GM12878 (cell line): ENCODE data around the gene ZNF423. TPM values are rescaled to one million over a fixed set of nuclear protein-coding genes. Genes with fewer than 3 reads are reported as not detected.

Source experiments
- ATAC-seq: fragments of 200-7000 bp; cut with Tn5 transposase; 3 replicates; pipeline ENCODE4 v1.9.1; 2020; ENCODE audit warnings: mild to moderate bottlenecking, moderate library complexity
- BruUV-seq: library from RNA; stranded (reverse); fragments of 400-500 nt; replicated peaks from 2 replicates; lab custom pipeline; 2021; lab: Mats Ljungman, UMichigan
- CTCF ChIA-PET: fragments of 300-600 bp; sonication (Branson Sonifier 250); formaldehyde crosslinking; extraction: SDS; loops from one replicate; lab custom pipeline; 2021; ENCODE audit warnings: inconsistent platforms; lab: Yijun Ruan, JAX
- POLR2A ChIA-PET: fragments of 350-600 bp; formaldehyde crosslinking; extraction: SDS; loops from one replicate; lab custom pipeline; 2021; ENCODE audit warnings: inconsistent platforms; lab: Charles Lee
- RAD21 ChIA-PET: fragments of 300-600 bp; sonication (Branson Sonifier 250); formaldehyde crosslinking; loops from one replicate; lab custom pipeline; 2023; ENCODE audit warnings: antibody characterized with exemption; ENCODE audit not compliant: unreplicated experiment; lab: Charles Lee
- SMC1A ChIA-PET: fragments of 300-600 bp; sonication (Branson Sonifier 250); formaldehyde crosslinking; loops from one replicate; lab custom pipeline; 2023; ENCODE audit not compliant: unreplicated experiment, uncharacterized antibody; lab: Charles Lee
- DNase-seq: peaks from one replicate; pipeline ENCODE4 v3.0.0-alpha.2; 2011; ENCODE audit warnings: low read depth, low spot score
- FAIRE-seq: peaks from 3 replicates; lab custom pipeline; 2011; peaks lifted over from hg19 to GRCh38; lab: Jason Lieb, UNC
- H2AFZ ChIP-seq: 2 replicates; pipeline ENCODE4 v1.6.0; 2011; ENCODE audit warnings: low read depth, low read length, control low read depth; ENCODE audit not compliant: control insufficient read depth
- H3K27ac ChIP-seq: 2 replicates; pipeline ENCODE4 v1.5.1; 2011; ENCODE audit warnings: control low read depth; ENCODE audit not compliant: control insufficient read depth, insufficient read depth
- H3K27me3 ChIP-seq, 2 experiments: replicated peaks in 1 of 2; 2 replicates each; pipeline versions ENCODE4 v1.6.0 to v1.6.1; 2011; ENCODE audit warnings: low read length in 1 of 2; ENCODE audit not compliant: control insufficient read depth in 2 of 2, insufficient read depth in 2 of 2
- H3K36me3 ChIP-seq, 2 experiments: 2 replicates each; pipeline ENCODE4 v1.5.1; 2011; ENCODE audit warnings: low read length in 1 of 2; ENCODE audit not compliant: control insufficient read depth in 2 of 2, insufficient read depth in 2 of 2
- H3K4me1 ChIP-seq: 2 replicates; pipeline ENCODE4 v1.6.1; 2011; ENCODE audit warnings: mild to moderate bottlenecking, low read length, moderate library complexity, mixed read lengths; ENCODE audit not compliant: control insufficient read depth, insufficient read depth
- H3K4me2 ChIP-seq: 2 replicates; pipeline ENCODE4 v1.6.0; 2011; ENCODE audit warnings: control low read depth; ENCODE audit not compliant: control insufficient read depth, insufficient read depth
- H3K4me3 ChIP-seq: fragments of 200-600 bp; sonication (generic); 2 replicates; pipeline ENCODE4 v1.5.1; 2016
- H3K79me2 ChIP-seq: 2 replicates; pipeline ENCODE4 v1.6.0; 2011; ENCODE audit warnings: low read length; ENCODE audit not compliant: control insufficient read depth, insufficient read depth
- H3K9ac ChIP-seq: 2 replicates; pipeline ENCODE4 v1.8.0; 2011; ENCODE audit warnings: low read length, control low read depth, mixed read lengths; ENCODE audit not compliant: control insufficient read depth, insufficient read depth
- H3K9me3 ChIP-seq: replicated peaks from 3 replicates; pipeline ENCODE4 v1.5.1; 2011; ENCODE audit warnings: mild to moderate bottlenecking, low read length; ENCODE audit not compliant: control insufficient read depth, insufficient read depth
- H4K20me1 ChIP-seq: 2 replicates; pipeline ENCODE4 v1.6.0; 2011; ENCODE audit not compliant: control insufficient read depth, insufficient read depth
- BCL11A ChIP-seq: IDR thresholded peaks from 2 replicates; pipeline ENCODE4 v1.6.1; 2011; ENCODE audit warnings: low read depth, low read length
- EED ChIP-seq: sonication (generic); IDR thresholded peaks from 2 replicates; pipeline ENCODE4 v1.6.1; 2016; ENCODE audit warnings: antibody characterized with exemption, low read depth
- IKZF2 ChIP-seq, 2 experiments: fragments of 450-650 bp; IDR thresholded peaks; 2 replicates each; pipeline ENCODE4 v1.6.1; 2017; ENCODE audit warnings: mild to moderate bottlenecking in 2 of 2, moderate library complexity in 2 of 2
- POLR2A ChIP-seq: IDR thresholded peaks from 2 replicates; pipeline ENCODE4 v1.6.1; 2011; ENCODE audit warnings: low read depth, mild to moderate bottlenecking, low read length
- RFX5 ChIP-seq: IDR thresholded peaks from 2 replicates; pipeline ENCODE4 v1.6.1; 2011; ENCODE audit warnings: low read depth, low read length, improper control_type of control experiment
- SP1 ChIP-seq: IDR thresholded peaks from one replicate; pipeline ENCODE4 v1.6.1; 2011; ENCODE audit warnings: low read depth, low read length
- WGBS: methylation state at CpG from one replicate; pipeline ENCODE4 v1.1.6; 2016; ENCODE audit warnings: low lambda C conversion rate; ENCODE audit not compliant: insufficient replicate concordance, insufficient coverage; ENCODE audit errors: missing lambda C conversion rate; 5-methylcytosine and 5-hydroxymethylcytosine counted together
- in situ Hi-C: fragments of 300-500 bp; cut with MboI; formaldehyde crosslinking; loops from 9 replicates; pipeline ENCODE4 v1.14.3; 2018; ENCODE audit warnings: mixed read lengths
- intact Hi-C: fragments of 100-400 bp; cut with micrococcal nuclease; formaldehyde crosslinking; loops from one replicate; pipeline ENCODE4 v1.14.2; 2022; ENCODE audit not compliant: unreplicated experiment
- polyA plus RNA-seq, 11 experiments: library from polyadenylated mRNA; depleted of rRNA in 4 of 11; unstranded in 6 of 11; stranded (reverse) in 5 of 11; fragments of >200 nt; fragmentation: Nextera tagmentation in 4 of 11; fragmentation: Illumina TruSeq in 1 of 11; extraction: Ambion mirVana in 4 of 11; extraction: Trizol in 1 of 11; gene quantifications; 1 replicate in 1 of 11; 2 replicates in 10 of 11; pipeline versions ENCODE4 v1.2.1 to v1.2.3, GENCODE V29; 2011 to 2016; ENCODE audit warnings: inconsistent platforms in 2 of 11, missing spikeins in 2 of 11, low read depth in 1 of 11
- total RNA-seq, 4 experiments: library from RNA; depleted of rRNA in 3 of 4; stranded (reverse); fragments of >200 nt in 3 of 4; fragmentation: Illumina TruSeq in 1 of 4; extraction: Trizol in 1 of 4; gene quantifications; 2 replicates each; pipeline versions ENCODE4 v1.2.1 to v1.2.3, GENCODE V29; 2013 to 2021
- TF ChIP-seq, protein P1 (sequence below): fragments of 450-650 bp; IDR thresholded peaks from 2 replicates; pipeline ENCODE4 v1.6.1; 2017; ENCODE audit warnings: mild to moderate bottlenecking, moderate library complexity
- TF ChIP-seq, protein P2 (sequence below): fragments of 450-650 bp; IDR thresholded peaks from 2 replicates; pipeline ENCODE4 v1.6.1; 2016; ENCODE audit warnings: mild to moderate bottlenecking

Gene ZNF423
- total and polyA plus RNA-seq, 10 of the 15 experiments (the other 5 are each of a cell fraction or from before 2014, with no cell fraction given), result 0.03 to 0.64 (median 0.10) TPM

DNA sequence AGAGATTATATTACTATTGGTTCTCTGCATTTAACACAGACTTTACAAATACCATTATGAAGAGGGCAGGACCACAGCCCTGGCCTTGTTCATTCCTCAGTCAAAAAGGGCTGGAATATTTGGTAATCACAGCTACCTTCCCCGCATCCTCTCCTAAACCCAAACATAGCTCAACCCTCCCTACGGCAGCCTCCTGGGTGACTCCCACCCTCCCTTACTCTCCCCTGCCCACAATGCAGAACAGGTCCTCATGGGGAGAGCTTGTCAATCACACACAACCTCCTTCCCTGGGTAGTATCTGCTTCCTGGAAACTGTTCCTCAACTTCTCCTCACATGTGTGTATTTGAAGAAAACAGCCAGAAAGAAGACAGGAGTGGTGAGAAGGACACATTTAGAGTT, 258.1 kb downstream of the ZNF423 start:
- BruUV-seq, result no TSS peak
- CTCF ChIA-PET, result no interaction called here
- POLR2A ChIA-PET, result no interaction called here

More for the DNA sequence above, 258.1 kb downstream of the ZNF423 start:
- H3K27ac ChIP-seq, result peak overlapping the region; percentile 92
- SMC1A ChIA-PET, result no interaction called here
- H3K4me1 ChIP-seq, result peaks cover 60% of the 10 kb centered on the region
- H2AFZ ChIP-seq, result peak overlapping the region; percentile 66
- H3K9ac ChIP-seq, result peak overlapping the region; percentile 59; the same call in 1 of the 2 replicates
- H3K36me3 ChIP-seq, result no peaks in the 10 kb centered on the region
- H3K4me3 ChIP-seq, result no peak overlapping the region
- in situ Hi-C loops, result loop anchor here (10.0 kb wide), 1 partner anchor 183 kb away; no protein-coding TSS in a partner anchor
- TF ChIP-seq, protein P1, sequence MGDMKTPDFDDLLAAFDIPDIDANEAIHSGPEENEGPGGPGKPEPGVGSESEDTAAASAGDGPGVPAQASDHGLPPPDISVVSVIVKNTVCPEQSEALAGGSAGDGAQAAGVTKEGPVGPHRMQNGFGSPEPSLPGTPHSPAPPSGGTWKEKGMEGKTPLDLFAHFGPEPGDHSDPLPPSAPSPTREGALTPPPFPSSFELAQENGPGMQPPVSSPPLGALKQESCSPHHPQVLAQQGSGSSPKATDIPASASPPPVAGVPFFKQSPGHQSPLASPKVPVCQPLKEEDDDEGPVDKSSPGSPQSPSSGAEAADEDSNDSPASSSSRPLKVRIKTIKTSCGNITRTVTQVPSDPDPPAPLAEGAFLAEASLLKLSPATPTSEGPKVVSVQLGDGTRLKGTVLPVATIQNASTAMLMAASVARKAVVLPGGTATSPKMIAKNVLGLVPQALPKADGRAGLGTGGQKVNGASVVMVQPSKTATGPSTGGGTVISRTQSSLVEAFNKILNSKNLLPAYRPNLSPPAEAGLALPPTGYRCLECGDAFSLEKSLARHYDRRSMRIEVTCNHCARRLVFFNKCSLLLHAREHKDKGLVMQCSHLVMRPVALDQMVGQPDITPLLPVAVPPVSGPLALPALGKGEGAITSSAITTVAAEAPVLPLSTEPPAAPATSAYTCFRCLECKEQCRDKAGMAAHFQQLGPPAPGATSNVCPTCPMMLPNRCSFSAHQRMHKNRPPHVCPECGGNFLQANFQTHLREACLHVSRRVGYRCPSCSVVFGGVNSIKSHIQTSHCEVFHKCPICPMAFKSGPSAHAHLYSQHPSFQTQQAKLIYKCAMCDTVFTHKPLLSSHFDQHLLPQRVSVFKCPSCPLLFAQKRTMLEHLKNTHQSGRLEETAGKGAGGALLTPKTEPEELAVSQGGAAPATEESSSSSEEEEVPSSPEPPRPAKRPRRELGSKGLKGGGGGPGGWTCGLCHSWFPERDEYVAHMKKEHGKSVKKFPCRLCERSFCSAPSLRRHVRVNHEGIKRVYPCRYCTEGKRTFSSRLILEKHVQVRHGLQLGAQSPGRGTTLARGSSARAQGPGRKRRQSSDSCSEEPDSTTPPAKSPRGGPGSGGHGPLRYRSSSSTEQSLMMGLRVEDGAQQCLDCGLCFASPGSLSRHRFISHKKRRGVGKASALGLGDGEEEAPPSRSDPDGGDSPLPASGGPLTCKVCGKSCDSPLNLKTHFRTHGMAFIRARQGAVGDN, result no peak
- TF ChIP-seq SP1 (no peak), BCL11A (no peak), RFX5 (no peak), EED (no peak), POLR2A (no peak), IKZF2 (IDR thresholded peaks at IDR 0.05) (no peak)
- TF ChIP-seq, protein P2, sequence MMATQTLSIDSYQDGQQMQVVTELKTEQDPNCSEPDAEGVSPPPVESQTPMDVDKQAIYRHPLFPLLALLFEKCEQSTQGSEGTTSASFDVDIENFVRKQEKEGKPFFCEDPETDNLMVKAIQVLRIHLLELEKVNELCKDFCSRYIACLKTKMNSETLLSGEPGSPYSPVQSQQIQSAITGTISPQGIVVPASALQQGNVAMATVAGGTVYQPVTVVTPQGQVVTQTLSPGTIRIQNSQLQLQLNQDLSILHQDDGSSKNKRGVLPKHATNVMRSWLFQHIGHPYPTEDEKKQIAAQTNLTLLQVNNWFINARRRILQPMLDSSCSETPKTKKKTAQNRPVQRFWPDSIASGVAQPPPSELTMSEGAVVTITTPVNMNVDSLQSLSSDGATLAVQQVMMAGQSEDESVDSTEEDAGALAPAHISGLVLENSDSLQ, result peak; percentile 25; the same call in 1 of the 2 replicates
- TF ChIP-seq, all 136 proteins: peak for 1
- FAIRE-seq (peak; percentile 41), ATAC-seq (no peak), DNase-seq (no peak)
- H3K79me2 ChIP-seq, result no peaks in the 10 kb centered on the region; the same call in 1 of the 2 replicates
- no peaks in the 10 kb centered on the region for H3K9me3 ChIP-seq
- no peaks in the 10 kb centered on the region for H4K20me1 ChIP-seq
- H3K27me3 ChIP-seq, result no peaks in the 10 kb centered on the region
- RAD21 ChIA-PET, result no interaction called here
- intact Hi-C loops, result no loop called here
- WGBS, result 83% methylated on average over 2 of the region's 2 CpGs
- peak overlapping the region; percentile 89 for H3K4me2 ChIP-seq
